LHCN-M2 (cell line): ENCODE measurements around the gene YEATS4. TPM values are rescaled to one million over a fixed set of nuclear protein-coding genes. Genes with fewer than 3 reads are reported as not detected.

Experiments
- DNase-seq: peaks from one replicate; pipeline ENCODE4 v3.0.0-alpha.2; 2012; ENCODE audit warnings: low read depth
- total RNA-seq: library from RNA; depleted of rRNA; stranded (reverse); fragments of >200 nt; gene quantifications from 2 replicates; pipeline ENCODE4 v1.2.3, GENCODE V29; 2014

The YEATS4 gene
- total RNA-seq, 1 experiment from 2014 or later = 39.9 TPM

GRCh38 chr12:69392179-69392928 lies 32.8 kb downstream of the YEATS4 start:
- DNase-seq = no peak

- no peak for DNase-seq
Observed at GRCh38 chr12:69396041-69396440, 36.5 kb downstream of the YEATS4 start.

GRCh38 chr12:69396963-69397362 lies 37.4 kb downstream of the YEATS4 start:
- no peak for DNase-seq

GRCh38 chr12:69397978-69398377 lies 38.4 kb downstream of the YEATS4 start:
- no peak for DNase-seq

GRCh38 chr12:69401940-69402339 lies 42.4 kb downstream of the YEATS4 start:
- no peak for DNase-seq

- DNase-seq = no peak
Observed at GRCh38 chr12:69404851-69405565, 45.5 kb downstream of the YEATS4 start.

- DNase-seq = peak; percentile 93
Observed at GRCh38 chr12:69405566-69405865, 46.0 kb downstream of the YEATS4 start.

GRCh38 chr12:69406217-69406616 lies 46.7 kb downstream of the YEATS4 start:
- no peak for DNase-seq

GRCh38 chr12:69410571-69410970 lies 51.0 kb downstream of the YEATS4 start:
- DNase-seq = no peak

- no peak for DNase-seq
Observed at GRCh38 chr12:69412655-69413054, 53.1 kb downstream of the YEATS4 start.

GRCh38 chr12:69415471-69416275 lies 56.1 kb downstream of the YEATS4 start:
- peak; percentile 97 for DNase-seq

- DNase-seq = no peak
Observed at GRCh38 chr12:69417231-69417630, 57.7 kb downstream of the YEATS4 start.

- no peak for DNase-seq
Observed at GRCh38 chr12:69417741-69418167, 58.2 kb downstream of the YEATS4 start.

GRCh38 chr12:69419701-69420100 lies 60.2 kb downstream of the YEATS4 start:
- DNase-seq = no peak

- no peak for DNase-seq
Observed at GRCh38 chr12:69421548-69421947, 62.0 kb downstream of the YEATS4 start.

- DNase-seq = no peak
Observed at GRCh38 chr12:69423037-69423905, 63.7 kb downstream of the YEATS4 start.

- DNase-seq = no peak
Observed at GRCh38 chr12:69425417-69425816, 65.9 kb downstream of the YEATS4 start.

- DNase-seq = no peak
Observed at GRCh38 chr12:69428351-69429073, 69.0 kb downstream of the YEATS4 start.

- DNase-seq = no peak
Observed at GRCh38 chr12:69430942-69431590, 71.5 kb downstream of the YEATS4 start.

GRCh38 chr12:69431591-69432222 lies 72.2 kb downstream of the YEATS4 start:
- DNase-seq = no peak
